Measurements from ENCODE around the gene CDH13.

CDH13 gene

DNA sequence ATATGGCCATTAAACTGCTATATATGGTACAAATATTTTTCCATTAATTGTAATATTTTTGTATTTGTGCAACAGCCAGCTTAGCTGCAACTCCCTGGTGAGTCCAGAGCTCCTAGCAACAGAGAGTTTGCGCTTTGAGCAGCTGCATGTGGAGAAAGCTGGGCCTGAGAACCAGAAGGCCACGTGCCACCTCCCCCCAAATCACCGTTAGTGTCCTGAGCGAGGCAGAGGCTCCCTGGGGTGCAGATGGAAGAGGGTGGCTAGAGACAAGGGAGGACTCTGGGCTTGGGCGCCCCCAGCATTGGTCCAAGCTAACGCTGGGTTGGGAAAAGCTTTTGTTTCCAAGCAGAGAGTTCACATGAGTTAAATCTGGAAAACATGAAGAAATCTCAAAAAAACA lies 1222.7 kb downstream of the CDH13 start:
- Histone ChIP-seq H3K27me3 (ENCODE audit: control insufficient read depth, insufficient read depth, low read length) (no peaks in the 10 kb centered on the region), H3K27ac (ENCODE audit: low read depth, low read length) (no peak overlapping the region), H3K4me1 (ENCODE audit: control insufficient read depth, insufficient read depth, low read length) (peaks cover 30% of the 10 kb centered on the region), H3K9ac (ENCODE audit: low read length) (no peak overlapping the region), H3K9me3 (ENCODE audit: control insufficient read depth, insufficient read depth, low read depth, low read length) (no peaks in the 10 kb centered on the region), H3K36me3 (ENCODE audit: control insufficient read depth, insufficient read depth, low read length) (no peaks in the 10 kb centered on the region), H3K4me3 (ENCODE audit: low read depth, low read length) (no peak overlapping the region)
